HL-60 (cell line): ENCODE measurements around the gene ZNF649.

ENCODE experiments used
- DNase-seq, 2 experiments: peaks; one replicate each; pipeline ENCODE4 v3.0.0-alpha.2; 2010 to 2020; ENCODE audit warnings: low read depth in 1 of 2, low spot score in 1 of 2
- H3K27ac ChIP-seq: fragments of 250-450 bp; sonication (Bioruptor Pico); replicated peaks from 2 replicates; pipeline ENCODE4 v1.5.1; 2020; ENCODE audit warnings: mild to moderate bottlenecking, moderate library complexity
- H3K27me3 ChIP-seq: fragments of 250-450 bp; sonication (Bioruptor Pico); 2 replicates; pipeline ENCODE4 v1.5.1; 2021; ENCODE audit warnings: mild to moderate bottlenecking, moderate library complexity; ENCODE audit not compliant: insufficient read depth, poor library complexity, severe bottlenecking
- H3K4me3 ChIP-seq: replicated peaks from 2 replicates; pipeline ENCODE4 v1.5.1; 2011; ENCODE audit warnings: mild to moderate bottlenecking, control low read depth, low read length; ENCODE audit not compliant: insufficient read depth
- GABPA ChIP-seq: IDR thresholded peaks from 2 replicates; pipeline ENCODE4 v1.6.1; 2012; ENCODE audit warnings: low read depth
- POLR2AphosphoS5 ChIP-seq: IDR thresholded peaks from 2 replicates; pipeline ENCODE4 v1.6.1; 2012; ENCODE audit warnings: low read depth
- REST ChIP-seq: IDR thresholded peaks from 2 replicates; pipeline ENCODE4 v1.6.1; 2012; ENCODE audit warnings: low read depth; ENCODE audit not compliant: insufficient replicate concordance
- SPI1 ChIP-seq: IDR thresholded peaks from 2 replicates; pipeline ENCODE4 v1.6.1; 2012; ENCODE audit warnings: low read depth, mild to moderate bottlenecking, borderline replicate concordance
- TF ChIP-seq, protein P1 (sequence below): IDR thresholded peaks from one replicate; pipeline ENCODE4 v1.5.1; 2011; ENCODE audit warnings: low read length, control low read depth, inconsistent platforms; ENCODE audit not compliant: insufficient read depth

The ZNF649 gene

GRCh38 chr19:51882518-51882917 lies 22.3 kb downstream of the ZNF649 start:
- TF ChIP-seq SPI1 (no peak), POLR2AphosphoS5 (no peak), REST (no peak), GABPA (no peak)
- TF ChIP-seq, protein P1, sequence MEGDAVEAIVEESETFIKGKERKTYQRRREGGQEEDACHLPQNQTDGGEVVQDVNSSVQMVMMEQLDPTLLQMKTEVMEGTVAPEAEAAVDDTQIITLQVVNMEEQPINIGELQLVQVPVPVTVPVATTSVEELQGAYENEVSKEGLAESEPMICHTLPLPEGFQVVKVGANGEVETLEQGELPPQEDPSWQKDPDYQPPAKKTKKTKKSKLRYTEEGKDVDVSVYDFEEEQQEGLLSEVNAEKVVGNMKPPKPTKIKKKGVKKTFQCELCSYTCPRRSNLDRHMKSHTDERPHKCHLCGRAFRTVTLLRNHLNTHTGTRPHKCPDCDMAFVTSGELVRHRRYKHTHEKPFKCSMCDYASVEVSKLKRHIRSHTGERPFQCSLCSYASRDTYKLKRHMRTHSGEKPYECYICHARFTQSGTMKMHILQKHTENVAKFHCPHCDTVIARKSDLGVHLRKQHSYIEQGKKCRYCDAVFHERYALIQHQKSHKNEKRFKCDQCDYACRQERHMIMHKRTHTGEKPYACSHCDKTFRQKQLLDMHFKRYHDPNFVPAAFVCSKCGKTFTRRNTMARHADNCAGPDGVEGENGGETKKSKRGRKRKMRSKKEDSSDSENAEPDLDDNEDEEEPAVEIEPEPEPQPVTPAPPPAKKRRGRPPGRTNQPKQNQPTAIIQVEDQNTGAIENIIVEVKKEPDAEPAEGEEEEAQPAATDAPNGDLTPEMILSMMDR: no peak
- no peak for DNase-seq
- H3K27me3 ChIP-seq: no peaks in the 10 kb centered on the region
- H3K27ac ChIP-seq: no peak overlapping the region
- no peak overlapping the region for H3K4me3 ChIP-seq

DNA sequence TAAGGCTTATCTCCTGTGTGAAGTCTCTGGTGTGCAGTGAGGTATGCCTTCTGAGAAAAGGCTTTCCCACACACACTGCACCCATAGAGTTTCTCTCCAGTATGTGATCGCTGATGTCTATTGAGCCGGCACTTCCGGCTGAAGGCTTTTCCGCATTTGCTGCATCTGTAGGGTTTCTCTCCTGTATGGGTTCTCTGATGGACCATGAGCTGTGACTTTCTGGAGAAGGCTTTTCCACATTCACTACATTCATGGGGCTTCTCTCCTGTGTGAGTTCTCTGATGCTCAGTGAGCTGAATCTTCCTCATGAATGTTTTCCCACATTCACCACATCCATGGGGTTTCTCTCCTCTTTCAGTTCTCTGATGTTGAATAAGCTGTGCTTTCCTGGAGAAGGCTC lies 31.7 kb downstream of the ZNF649 start:
- Histone ChIP-seq H3K27ac (no peak overlapping the region), H3K4me3 (no peak overlapping the region), H3K27me3 (no peaks in the 10 kb centered on the region)
- no peak for DNase-seq
- TF ChIP-seq REST: no peak
- TF ChIP-seq, protein P1: no peak
- TF ChIP-seq POLR2AphosphoS5: no peak
- TF ChIP-seq SPI1: no peak
- no peak for TF ChIP-seq GABPA

GRCh38 chr19:51861870-51862622 lies 42.8 kb downstream of the ZNF649 start:
- TF ChIP-seq, protein P1: no peak
- no peak for TF ChIP-seq REST
- no peak for TF ChIP-seq POLR2AphosphoS5
- no peak for TF ChIP-seq SPI1
- no peak for TF ChIP-seq GABPA
- H3K27ac ChIP-seq: no peak overlapping the region
- DNase-seq: no peak
- no peak overlapping the region for H3K4me3 ChIP-seq
- H3K27me3 ChIP-seq: no peaks in the 10 kb centered on the region
